Chondrocyte (in vitro differentiated cells): ENCODE data around the gene MLPH. TPM values are rescaled to one million over a fixed set of nuclear protein-coding genes. Genes with fewer than 3 reads are reported as not detected.

Experiments
- DNase-seq: peaks from one replicate; pipeline ENCODE4 v3.0.0; 2021; ENCODE audit warnings: mixed read lengths, low spot score
- H3K27ac Mint-ChIP-seq: one replicate; pipeline ENCODE4 v1.8.0; 2021; ENCODE audit warnings: mild to moderate bottlenecking, moderate library complexity, mixed read lengths; ENCODE audit not compliant: unreplicated experiment
- H3K27me3 Mint-ChIP-seq: 2 replicates; pipeline ENCODE4 v1.8.0; 2021; ENCODE audit warnings: low read depth, mixed read lengths
- H3K36me3 Mint-ChIP-seq: 2 replicates; pipeline ENCODE4 v1.8.0; 2021; ENCODE audit warnings: low read depth, mixed read lengths
- H3K4me1 Mint-ChIP-seq: 2 replicates; pipeline ENCODE4 v1.8.0; 2021; ENCODE audit warnings: low read depth, mild to moderate bottlenecking, mixed read lengths
- H3K4me3 Mint-ChIP-seq: one replicate; pipeline ENCODE4 v1.8.0; 2021; ENCODE audit warnings: mild to moderate bottlenecking, moderate library complexity, mixed read lengths; ENCODE audit not compliant: unreplicated experiment
- H3K9me3 Mint-ChIP-seq: 2 replicates; pipeline ENCODE4 v1.8.0; 2021; ENCODE audit warnings: low read depth, mixed read lengths
- long read RNA-seq: library from polyadenylated mRNA; stranded (forward); transcript quantifications from one replicate; pipeline ENCODE4 v2.0.0, GENCODE V29; 2021
- total RNA-seq: library from RNA; stranded (reverse); gene quantifications from 3 replicates; pipeline ENCODE4 v1.2.1, GENCODE V29; 2021
- TF ChIP-seq, protein P1 (sequence below): fragments of 200-600 bp; sonication (generic); IDR thresholded peaks from 2 replicates; pipeline ENCODE4 v1.5.0; 2021; ENCODE audit warnings: antibody characterized with exemption, mild to moderate bottlenecking, moderate library complexity

The MLPH gene, protein sequence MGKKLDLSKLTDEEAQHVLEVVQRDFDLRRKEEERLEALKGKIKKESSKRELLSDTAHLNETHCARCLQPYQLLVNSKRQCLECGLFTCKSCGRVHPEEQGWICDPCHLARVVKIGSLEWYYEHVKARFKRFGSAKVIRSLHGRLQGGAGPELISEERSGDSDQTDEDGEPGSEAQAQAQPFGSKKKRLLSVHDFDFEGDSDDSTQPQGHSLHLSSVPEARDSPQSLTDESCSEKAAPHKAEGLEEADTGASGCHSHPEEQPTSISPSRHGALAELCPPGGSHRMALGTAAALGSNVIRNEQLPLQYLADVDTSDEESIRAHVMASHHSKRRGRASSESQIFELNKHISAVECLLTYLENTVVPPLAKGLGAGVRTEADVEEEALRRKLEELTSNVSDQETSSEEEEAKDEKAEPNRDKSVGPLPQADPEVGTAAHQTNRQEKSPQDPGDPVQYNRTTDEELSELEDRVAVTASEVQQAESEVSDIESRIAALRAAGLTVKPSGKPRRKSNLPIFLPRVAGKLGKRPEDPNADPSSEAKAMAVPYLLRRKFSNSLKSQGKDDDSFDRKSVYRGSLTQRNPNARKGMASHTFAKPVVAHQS
- total RNA-seq: 3.7 to 6.1 TPM (median 5.6 TPM) in 3 replicates
- long read RNA-seq, partial matches to known transcripts: 0 of 7 reads
- long read RNA-seq, other reads (novel, unspliced or antisense): 4 of 7 reads

DNA sequence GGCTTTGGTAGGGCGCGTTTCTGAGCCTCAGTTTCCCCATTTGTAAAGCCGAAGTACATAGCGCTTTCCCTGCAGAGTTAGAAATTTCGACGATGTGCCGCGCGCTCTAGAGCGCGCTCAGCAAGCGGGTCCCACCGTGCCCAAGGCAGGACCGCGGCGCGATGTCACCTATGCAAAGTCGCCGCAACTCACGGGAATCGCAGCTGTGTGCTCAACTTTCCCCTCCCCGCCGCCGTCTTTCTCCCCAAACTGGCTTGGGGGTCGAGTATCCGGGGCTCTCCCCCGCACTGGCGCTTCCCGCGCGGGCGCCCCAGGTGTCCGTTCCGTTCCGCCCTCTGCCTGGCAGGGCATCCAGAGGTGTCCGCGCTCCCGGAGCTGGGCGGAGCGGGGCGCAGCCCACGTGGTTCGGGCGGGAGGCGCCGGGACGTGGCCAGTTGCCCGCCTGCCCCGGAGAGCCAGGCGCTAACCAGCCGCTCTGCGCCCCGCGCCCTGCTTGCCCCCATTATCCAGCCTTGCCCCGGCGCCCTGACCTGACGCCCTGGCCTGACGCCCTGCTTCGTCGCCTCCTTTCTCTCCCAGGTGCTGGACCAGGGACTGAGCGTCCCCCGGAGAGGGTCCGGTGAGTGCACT, at the start of gene MLPH:
MLPH (plus strand) TSS at position 433 of the 630 bp plus-strand sequence. CDS start 6,176 bp downstream, outside the sequence.
- Mint-ChIP-seq H3K27me3 (no peaks in the 10 kb centered on the region), H3K27ac (no peak within 1 kb of the TSS), H3K9me3 (peaks cover 15% of the 10 kb centered on the region), H3K36me3 (peaks cover 1% of the 10 kb centered on the region), H3K4me3 (peak within 1 kb of the TSS; percentile 75), H3K4me1 (peaks cover 25% of the 10 kb centered on the region)
- TF ChIP-seq, protein P1, sequence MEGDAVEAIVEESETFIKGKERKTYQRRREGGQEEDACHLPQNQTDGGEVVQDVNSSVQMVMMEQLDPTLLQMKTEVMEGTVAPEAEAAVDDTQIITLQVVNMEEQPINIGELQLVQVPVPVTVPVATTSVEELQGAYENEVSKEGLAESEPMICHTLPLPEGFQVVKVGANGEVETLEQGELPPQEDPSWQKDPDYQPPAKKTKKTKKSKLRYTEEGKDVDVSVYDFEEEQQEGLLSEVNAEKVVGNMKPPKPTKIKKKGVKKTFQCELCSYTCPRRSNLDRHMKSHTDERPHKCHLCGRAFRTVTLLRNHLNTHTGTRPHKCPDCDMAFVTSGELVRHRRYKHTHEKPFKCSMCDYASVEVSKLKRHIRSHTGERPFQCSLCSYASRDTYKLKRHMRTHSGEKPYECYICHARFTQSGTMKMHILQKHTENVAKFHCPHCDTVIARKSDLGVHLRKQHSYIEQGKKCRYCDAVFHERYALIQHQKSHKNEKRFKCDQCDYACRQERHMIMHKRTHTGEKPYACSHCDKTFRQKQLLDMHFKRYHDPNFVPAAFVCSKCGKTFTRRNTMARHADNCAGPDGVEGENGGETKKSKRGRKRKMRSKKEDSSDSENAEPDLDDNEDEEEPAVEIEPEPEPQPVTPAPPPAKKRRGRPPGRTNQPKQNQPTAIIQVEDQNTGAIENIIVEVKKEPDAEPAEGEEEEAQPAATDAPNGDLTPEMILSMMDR: no peak
- DNase-seq: no peak

DNA sequence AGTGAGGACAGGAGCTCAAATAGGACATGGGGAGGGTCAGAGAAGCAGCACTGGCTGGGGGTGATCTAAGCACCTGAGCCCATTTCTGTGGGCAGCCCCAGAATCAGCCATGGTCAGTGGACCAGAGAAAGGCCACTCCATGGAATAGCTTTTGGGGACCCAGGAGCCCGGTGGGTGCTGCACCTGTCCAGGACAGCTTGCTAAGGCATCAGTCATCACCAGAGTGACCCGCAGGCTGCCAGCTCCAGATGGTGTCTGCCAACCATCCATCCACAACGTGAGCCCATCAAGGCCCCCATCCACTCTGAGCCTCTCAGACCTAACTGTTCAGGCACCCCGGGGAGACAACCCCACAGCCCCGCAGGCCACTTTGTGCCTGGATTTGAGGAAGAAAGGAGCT, 49.5 kb upstream of the MLPH start:
- Mint-ChIP-seq H3K4me3 (no peak overlapping the region), H3K9me3 (peaks cover 2% of the 10 kb centered on the region), H3K27ac (no peak overlapping the region), H3K36me3 (no peaks in the 10 kb centered on the region), H3K27me3 (no peaks in the 10 kb centered on the region), H3K4me1 (peaks cover 67% of the 10 kb centered on the region)
- TF ChIP-seq, protein P1: no peak
- no peak for DNase-seq

DNA sequence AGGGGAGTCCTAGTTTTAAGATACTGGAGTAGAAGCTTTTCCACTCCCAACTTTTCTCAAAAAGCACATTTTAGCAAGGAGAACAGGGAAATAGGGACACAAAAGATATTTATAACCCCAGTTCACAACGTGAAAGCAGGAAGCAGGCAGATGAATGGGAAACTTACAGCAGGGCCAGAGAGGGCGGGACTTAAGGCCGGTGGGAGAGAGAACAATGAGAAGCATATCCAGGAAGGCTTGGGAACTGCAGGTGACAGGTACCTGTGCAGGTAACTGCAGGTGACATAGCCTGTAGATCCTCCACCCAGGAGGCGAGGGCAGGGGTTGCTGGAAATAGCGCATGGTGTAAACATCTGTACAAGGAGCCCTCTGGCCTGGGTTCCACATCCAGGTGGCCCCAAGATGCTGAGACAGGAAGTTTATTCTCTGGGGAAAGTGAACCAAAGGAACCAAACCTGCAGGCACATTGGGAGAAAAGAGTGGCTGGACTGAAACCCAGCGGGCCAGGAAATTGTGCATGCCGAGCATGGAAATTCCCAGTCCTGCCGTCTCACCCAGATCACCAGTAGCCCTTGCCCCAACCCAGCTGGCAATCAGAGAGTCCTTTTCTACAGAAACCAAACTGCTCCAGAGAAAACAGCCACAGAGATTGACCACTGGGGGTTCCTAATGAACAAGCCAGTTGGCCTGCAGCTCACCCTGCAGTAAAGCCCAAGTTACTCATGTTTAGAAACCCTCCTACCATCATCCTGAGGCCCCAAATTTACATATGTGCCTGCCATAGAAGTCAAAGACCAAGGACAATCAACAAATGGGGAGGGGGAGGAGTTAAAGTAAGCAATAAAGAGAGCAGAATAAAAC, 48.7 kb upstream of the MLPH start:
- H3K4me3 Mint-ChIP-seq: no peak overlapping the region
- no peak for DNase-seq
- TF ChIP-seq, protein P1: no peak
- H3K9me3 Mint-ChIP-seq: peaks cover 2% of the 10 kb centered on the region
- peaks cover 60% of the 10 kb centered on the region for H3K4me1 Mint-ChIP-seq
- H3K27ac Mint-ChIP-seq: no peak overlapping the region
- no peaks in the 10 kb centered on the region for H3K27me3 Mint-ChIP-seq
- H3K36me3 Mint-ChIP-seq: no peaks in the 10 kb centered on the region

DNA sequence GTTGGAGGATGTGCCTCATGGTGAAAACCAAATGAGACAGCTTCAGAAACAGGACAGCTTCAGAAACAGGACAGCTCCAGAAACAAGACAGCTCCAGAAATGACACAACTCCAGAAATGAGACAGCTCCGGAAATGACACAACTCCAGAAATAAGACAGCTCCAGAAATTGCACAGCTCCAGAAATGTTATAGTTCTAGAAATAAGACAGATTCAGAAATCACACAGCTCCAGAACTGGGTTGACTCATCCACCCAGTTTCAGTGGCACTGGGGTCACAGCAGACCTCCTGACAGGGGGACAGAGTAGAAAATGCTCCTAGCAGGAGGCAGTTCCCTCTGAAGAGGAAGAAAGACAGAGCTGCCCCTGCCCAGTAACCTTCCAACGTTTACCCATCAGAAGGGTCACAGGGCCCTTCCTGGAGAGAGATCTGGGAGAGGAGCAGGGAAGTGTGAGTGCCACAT, 46.2 kb upstream of the MLPH start:
- no peak overlapping the region for H3K27ac Mint-ChIP-seq
- no peaks in the 10 kb centered on the region for H3K36me3 Mint-ChIP-seq
- TF ChIP-seq, protein P1: no peak
- DNase-seq: no peak
- H3K27me3 Mint-ChIP-seq: no peaks in the 10 kb centered on the region
- peaks cover 34% of the 10 kb centered on the region for H3K4me1 Mint-ChIP-seq
- H3K9me3 Mint-ChIP-seq: peaks cover 2% of the 10 kb centered on the region
- no peak overlapping the region for H3K4me3 Mint-ChIP-seq
